Mammary epithelial cell (primary cell): ENCODE measurements around the gene ST3GAL2.

Experiments
- CTCF ChIP-seq, 2 donors: IDR thresholded peaks in 1 of 2; conservative IDR thresholded peaks in 1 of 2; 2 replicates each; pipeline ENCODE4 v1.5.1; 2011 to 2012; ENCODE audit warnings: inconsistent platforms in 2 of 2, low read length in 2 of 2, mild to moderate bottlenecking in 2 of 2, control low read depth in 1 of 2, low read depth in 1 of 2; ENCODE audit not compliant: insufficient read depth in 1 of 2; ENCODE audit errors: extremely low read depth in 1 of 2
- EZH2 ChIP-seq: IDR thresholded peaks from 2 replicates; pipeline ENCODE4 v1.6.1; 2012; ENCODE audit warnings: low read length, inconsistent platforms, borderline replicate concordance

- no peak for TF ChIP-seq CTCF (conservative IDR thresholded peaks at IDR 0.05 in 1 of 2, IDR thresholded peaks at IDR 0.05 in 1 of 2; ENCODE audit: extremely low read depth in 1 of 2, insufficient read depth in 1 of 2, low read depth in 1 of 2, low read length in 2 of 2)
- TF ChIP-seq EZH2 = no peak
These were observed 74.5 kb downstream of the ST3GAL2 start for GRCh38 chr16:70364399-70364798.
